Measurements from ENCODE around the gene NDNF. TPM values are rescaled to one million over a fixed set of nuclear protein-coding genes. Genes with fewer than 3 reads are reported as not detected.
A peak's percentile ranks its signal among the peaks of the same experiment; 100 is the strongest.

NDNF gene
- total and polyA plus RNA-seq, 9 of the 15 experiments (the other 6 are each of a cell fraction or from before 2014, with no cell fraction given) = not detected

- Histone ChIP-seq H3K4me1 (replicated peaks in 1 of 2; ENCODE audit: control insufficient read depth in 2 of 2, insufficient read depth in 2 of 2, low read length in 2 of 2) (no peaks in the 10 kb centered on the region), H3K4me3 (no peak overlapping the region), H3K9ac (ENCODE audit: insufficient read depth in 1 of 2, low read depth in 2 of 2, low read length in 2 of 2) (no peak overlapping the region), H3K9me1 (ENCODE audit: control insufficient read depth, insufficient read depth, low read length) (no peaks in the 10 kb centered on the region), H3K4me2 (ENCODE audit: insufficient read depth, low read length) (no peak overlapping the region), H2AFZ (ENCODE audit: low read depth, low read length) (no peak overlapping the region), H3K27ac (ENCODE audit: extremely low read depth, low read depth, low read length) (no peak overlapping the region), H3K79me2 (ENCODE audit: control insufficient read depth, insufficient read depth, low read length) (no peaks in the 10 kb centered on the region), H4K20me1 (replicated peaks; ENCODE audit: control insufficient read depth, insufficient read depth, low read length) (no peaks in the 10 kb centered on the region), H3K9me3 (replicated peaks; ENCODE audit: control insufficient read depth, insufficient read depth, low read depth, low read length) (no peaks in the 10 kb centered on the region), H3K27me3 (ENCODE audit: control insufficient read depth in 2 of 2, insufficient read depth in 2 of 2, low read length in 2 of 2) (no peaks in the 10 kb centered on the region), H3K36me3 (ENCODE audit: control insufficient read depth, insufficient read depth, low read length) (no peaks in the 10 kb centered on the region)
- no peak for DNase-seq (ENCODE audit: extremely low read depth in 1 of 4, low spot score in 3 of 4)
- POLR2A ChIA-PET = no interaction called here
- no TSS peak for BruUV-seq (replicated peaks)
- intact Hi-C loops (cut with micrococcal nuclease) (no loop called here), in situ Hi-C loops (cut with MboI) (no loop called here)
- no peak for FAIRE-seq
- WGBS (ENCODE audit: insufficient coverage, low coverage, missing lambda C conversion rate) = 2% methylated on average over 3 of the region's 3 CpGs
- CTCF ChIA-PET (ENCODE audit: low intra/inter-chr PET ratio) = no interaction called here
- no peak for ATAC-seq
- TF ChIP-seq MAFF (IDR thresholded peaks at IDR 0.05; ENCODE audit: low read length) = peak; percentile 23; the same call in 1 of the 2 replicates
- TF ChIP-seq SMC3 (conservative IDR thresholded peaks at IDR 0.05; ENCODE audit: insufficient read depth, low read depth, low read length) = no peak
- TF ChIP-seq ZNF316 (IDR thresholded peaks at IDR 0.05) = peak; percentile 19; the same call in 1 of the 2 replicates
These were observed 62.5 kb downstream of the NDNF start for GRCh38 chr4:121009578-121010478.

DNA sequence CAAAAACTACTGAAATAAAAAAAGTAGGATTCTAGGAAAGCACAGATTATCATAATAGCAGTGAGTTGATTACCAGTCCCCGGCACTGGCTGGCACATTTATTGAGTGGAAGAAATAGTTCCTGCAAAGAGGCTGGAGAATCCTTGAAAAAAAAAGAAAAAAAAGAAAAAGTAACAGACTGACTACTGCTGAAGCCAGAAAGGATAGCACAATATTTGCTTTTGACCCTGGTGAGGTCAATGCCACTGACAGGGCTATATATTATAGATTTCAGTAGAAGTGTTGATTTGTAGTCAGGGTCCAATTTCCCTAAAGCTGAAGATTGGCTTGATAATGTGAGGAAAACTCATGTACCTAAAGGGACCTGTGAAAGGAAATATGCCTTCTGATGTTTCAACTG lies 64.7 kb downstream of the NDNF start:
- H3K36me3 ChIP-seq (ENCODE audit: control insufficient read depth, insufficient read depth, low read length) = no peaks in the 10 kb centered on the region
- no peaks in the 10 kb centered on the region for H3K79me2 ChIP-seq (ENCODE audit: control insufficient read depth, insufficient read depth, low read length)
- H3K27me3 ChIP-seq (ENCODE audit: control insufficient read depth in 2 of 2, insufficient read depth in 2 of 2, low read length in 2 of 2) = no peaks in the 10 kb centered on the region
- no peak overlapping the region for H2AFZ ChIP-seq (ENCODE audit: low read depth, low read length)
- BruUV-seq (replicated peaks) = no TSS peak
- no peaks in the 10 kb centered on the region for H4K20me1 ChIP-seq (replicated peaks; ENCODE audit: control insufficient read depth, insufficient read depth, low read length)
- FAIRE-seq (no peak), ATAC-seq (no peak), DNase-seq (ENCODE audit: extremely low read depth in 1 of 4, low spot score in 3 of 4) (no peak)
- intact Hi-C loops (cut with micrococcal nuclease) = no loop called here
- no peaks in the 10 kb centered on the region for H3K9me1 ChIP-seq (ENCODE audit: control insufficient read depth, insufficient read depth, low read length)
- WGBS (ENCODE audit: insufficient coverage, low coverage, missing lambda C conversion rate) = 0% methylated on average over 1 of the region's 1 CpG
- no peak overlapping the region for H3K4me3 ChIP-seq
- H3K4me2 ChIP-seq (ENCODE audit: insufficient read depth, low read length) = no peak overlapping the region
- CTCF ChIA-PET (ENCODE audit: low intra/inter-chr PET ratio) = no interaction called here
- in situ Hi-C loops (cut with MboI) = no loop called here
- no peak overlapping the region for H3K27ac ChIP-seq (ENCODE audit: extremely low read depth, low read depth, low read length)
- POLR2A ChIA-PET = no interaction called here
- H3K4me1 ChIP-seq (replicated peaks in 1 of 2; ENCODE audit: control insufficient read depth in 2 of 2, insufficient read depth in 2 of 2, low read length in 2 of 2) = no peaks in the 10 kb centered on the region
- H3K9ac ChIP-seq (ENCODE audit: insufficient read depth in 1 of 2, low read depth in 2 of 2, low read length in 2 of 2) = no peak overlapping the region
- H3K9me3 ChIP-seq (replicated peaks; ENCODE audit: control insufficient read depth, insufficient read depth, low read depth, low read length) = no peaks in the 10 kb centered on the region
- TF ChIP-seq ETV5 (CRISPR knock-in tag; IDR thresholded peaks at IDR 0.05; ENCODE audit: low read depth) (no peak), ZNF354B (CRISPR knock-in tag; IDR thresholded peaks at IDR 0.05) (no peak), RBFOX2 (IDR thresholded peaks at IDR 0.05; ENCODE audit: low read depth, low read length) (no peak), TAF1 (IDR thresholded peaks at IDR 0.05; ENCODE audit: control insufficient read depth, extremely low read depth, insufficient read depth, low read length, severe bottlenecking) (no peak), PHB (CRISPR knock-in tag; IDR thresholded peaks at IDR 0.05) (no peak), ZNF197 (CRISPR knock-in tag; IDR thresholded peaks at IDR 0.05; ENCODE audit: low read depth) (no peak), ZNF316 (IDR thresholded peaks at IDR 0.05) (no peak), TAL1 (IDR thresholded peaks at IDR 0.05) (no peak), CREB3L1 (IDR thresholded peaks at IDR 0.05; ENCODE audit: borderline replicate concordance, low read depth) (no peak)
- TF ChIP-seq, protein P1, sequence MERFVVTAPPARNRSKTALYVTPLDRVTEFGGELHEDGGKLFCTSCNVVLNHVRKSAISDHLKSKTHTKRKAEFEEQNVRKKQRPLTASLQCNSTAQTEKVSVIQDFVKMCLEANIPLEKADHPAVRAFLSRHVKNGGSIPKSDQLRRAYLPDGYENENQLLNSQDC (CRISPR knock-in tag; IDR thresholded peaks at IDR 0.05) = no peak

Data from K562 (cell line).